GM12865 (cell line): ENCODE results near the gene FHIT.

ENCODE experiments used
- DNase-seq: peaks from one replicate; pipeline ENCODE4 v3.0.0; 2010; ENCODE audit warnings: low read depth
- H3K4me3 ChIP-seq: 2 replicates; pipeline ENCODE4 v1.5.1; 2011; ENCODE audit warnings: mild to moderate bottlenecking, low read depth, low read length, control low read depth
- CTCF ChIP-seq: IDR thresholded peaks from 2 replicates; pipeline ENCODE4 v1.5.1; 2011; ENCODE audit warnings: low read length, control low read depth, low read depth, inconsistent platforms; ENCODE audit not compliant: insufficient read depth; ENCODE audit errors: missing control alignments

FHIT gene

GRCh38 chr3:59839283-59839682 is 1412.0 kb downstream of the FHIT start:
- DNase-seq, result no peak
- TF ChIP-seq CTCF, result no peak
- H3K4me3 ChIP-seq, result no peak overlapping the region

- TF ChIP-seq CTCF, result no peak
- H3K4me3 ChIP-seq, result no peak overlapping the region
- no peak for DNase-seq
Measured at GRCh38 chr3:59836531-59836930, 1414.7 kb downstream of the FHIT start.

- H3K4me3 ChIP-seq, result no peak overlapping the region
- no peak for TF ChIP-seq CTCF
- no peak for DNase-seq
Measured at GRCh38 chr3:59832702-59833101, 1418.5 kb downstream of the FHIT start.

GRCh38 chr3:59832241-59832640 is 1419.0 kb downstream of the FHIT start:
- no peak for DNase-seq
- no peak for TF ChIP-seq CTCF
- H3K4me3 ChIP-seq, result no peak overlapping the region

GRCh38 chr3:59831394-59831793 is 1419.9 kb downstream of the FHIT start:
- no peak for TF ChIP-seq CTCF
- no peak overlapping the region for H3K4me3 ChIP-seq
- no peak for DNase-seq

GRCh38 chr3:59829527-59829926 is 1421.7 kb downstream of the FHIT start:
- DNase-seq, result no peak

GRCh38 chr3:59824876-59825275 is 1426.4 kb downstream of the FHIT start:
- no peak for TF ChIP-seq CTCF
- H3K4me3 ChIP-seq, result no peak overlapping the region
- no peak for DNase-seq

More at GRCh38 chr3:59829527-59829926, 1421.7 kb downstream of the FHIT start:
- no peak overlapping the region for H3K4me3 ChIP-seq
- TF ChIP-seq CTCF, result no peak
